Cardiac muscle cell (in vitro differentiated cells and primary cell): ENCODE results near the gene MACROD2. TPM values are rescaled to one million over a fixed set of nuclear protein-coding genes. Genes with fewer than 3 reads are reported as not detected.

Experiments
- DNase-seq, 2 donors: peaks; one replicate each; pipeline versions ENCODE4 v3.0.0 to v3.0.0-alpha.2; 2010 to 2017; ENCODE audit warnings: low read depth in 1 of 2, low spot score in 1 of 2
- H3K27ac ChIP-seq: fragments of 200-600 bp; sonication (generic); 2 replicates; pipeline ENCODE4 v1.5.1; 2016
- H3K27me3 ChIP-seq: fragments of 200-600 bp; sonication (generic); 2 replicates; pipeline ENCODE4 v1.6.0; 2016; ENCODE audit warnings: control low read depth
- H3K36me3 ChIP-seq: fragments of 200-600 bp; sonication (generic); 2 replicates; pipeline ENCODE4 v1.5.1; 2016; ENCODE audit warnings: control low read depth
- H3K4me1 ChIP-seq: fragments of 200-600 bp; sonication (generic); 2 replicates; pipeline ENCODE4 v1.8.1; 2017; ENCODE audit warnings: low read depth, mild to moderate bottlenecking, mixed run types
- H3K4me3 ChIP-seq: fragments of 200-600 bp; sonication (generic); 2 replicates; pipeline ENCODE4 v1.5.1; 2016; ENCODE audit warnings: mild to moderate bottlenecking
- H3K9me3 ChIP-seq: fragments of 200-600 bp; sonication (generic); 2 replicates; pipeline ENCODE4 v1.5.1; 2017; ENCODE audit warnings: low read depth, mild to moderate bottlenecking, control low read depth
- CTCF ChIP-seq: IDR thresholded peaks from 2 replicates; pipeline ENCODE4 v1.5.1; 2012; ENCODE audit warnings: low read depth, mild to moderate bottlenecking, low read length
- polyA plus RNA-seq: library from polyadenylated mRNA; unstranded; fragments of >200 nt; fragmentation: Nextera tagmentation; extraction: Ambion mirVana; gene quantifications from 2 replicates; pipeline ENCODE4 v1.2.1, GENCODE V29; 2016
- total RNA-seq: library from RNA; depleted of rRNA; stranded (reverse); fragments of >200 nt; gene quantifications from 2 replicates; pipeline ENCODE4 v1.2.3, GENCODE V29; 2016

Gene MACROD2
- total and polyA plus RNA-seq, 2 experiments from 2014 or later = 9.3 to 14.4 TPM

GRCh38 chr20:15487682-15488081, 1492.4 kb downstream of the MACROD2 start:
- H3K27ac ChIP-seq = peak overlapping the region; percentile 26
- H3K9me3 ChIP-seq = no peaks in the 10 kb centered on the region
- no peak for DNase-seq
- H3K36me3 ChIP-seq = no peaks in the 10 kb centered on the region
- H3K27me3 ChIP-seq = no peaks in the 10 kb centered on the region
- H3K4me1 ChIP-seq = peaks cover 9% of the 10 kb centered on the region
- H3K4me3 ChIP-seq = no peak overlapping the region
- no peak for TF ChIP-seq CTCF

- no peak for TF ChIP-seq CTCF
- Histone ChIP-seq H3K4me3 (no peak overlapping the region), H3K36me3 (no peaks in the 10 kb centered on the region), H3K27me3 (no peaks in the 10 kb centered on the region), H3K4me1 (peaks cover 9% of the 10 kb centered on the region), H3K27ac (no peak overlapping the region), H3K9me3 (no peaks in the 10 kb centered on the region)
- DNase-seq = no peak
Measured at GRCh38 chr20:15491575-15491974, 1496.3 kb downstream of the MACROD2 start.

- Histone ChIP-seq H3K4me1 (peaks cover 12% of the 10 kb centered on the region), H3K27me3 (no peaks in the 10 kb centered on the region), H3K9me3 (no peaks in the 10 kb centered on the region), H3K27ac (no peak overlapping the region), H3K4me3 (no peak overlapping the region), H3K36me3 (no peaks in the 10 kb centered on the region)
- no peak for TF ChIP-seq CTCF
- no peak for DNase-seq
Measured at GRCh38 chr20:15494851-15495250, 1499.5 kb downstream of the MACROD2 start.

- TF ChIP-seq CTCF = no peak
- no peak for DNase-seq
- Histone ChIP-seq H3K9me3 (no peaks in the 10 kb centered on the region), H3K27me3 (no peaks in the 10 kb centered on the region), H3K27ac (no peak overlapping the region), H3K36me3 (no peaks in the 10 kb centered on the region), H3K4me1 (peaks cover 12% of the 10 kb centered on the region), H3K4me3 (no peak overlapping the region)
Measured at GRCh38 chr20:15496501-15497039, 1501.3 kb downstream of the MACROD2 start.

- no peak for DNase-seq
- Histone ChIP-seq H3K4me1 (peaks cover 12% of the 10 kb centered on the region), H3K9me3 (no peaks in the 10 kb centered on the region), H3K27me3 (no peaks in the 10 kb centered on the region), H3K4me3 (no peak overlapping the region), H3K36me3 (no peaks in the 10 kb centered on the region), H3K27ac (no peak overlapping the region)
- TF ChIP-seq CTCF = no peak
Measured at GRCh38 chr20:15498926-15499325, 1503.6 kb downstream of the MACROD2 start.

- no peak for TF ChIP-seq CTCF
- no peak overlapping the region for H3K4me3 ChIP-seq
- H3K27me3 ChIP-seq = no peaks in the 10 kb centered on the region
- H3K4me1 ChIP-seq = no peaks in the 10 kb centered on the region
- H3K27ac ChIP-seq = no peak overlapping the region
- no peaks in the 10 kb centered on the region for H3K9me3 ChIP-seq
- DNase-seq = no peak
- no peaks in the 10 kb centered on the region for H3K36me3 ChIP-seq
Measured at GRCh38 chr20:15506311-15506710, 1511.0 kb downstream of the MACROD2 start.
